T-cell (primary cell): ENCODE measurements around the gene PPM1G. TPM values are rescaled to one million over a fixed set of nuclear protein-coding genes. Genes with fewer than 3 reads are reported as not detected.

Experiments
- ATAC-seq, 4 experiments: fragments of 200-7000 bp in 3 of 4; fragments of 150-1000 bp in 1 of 4; cut with Tn5 transposase; replicated peaks in 1 of 4; 1 replicate in 3 of 4; 2 replicates in 1 of 4; pipeline ENCODE4 v1.10.0; 2021; ENCODE audit warnings: moderate library complexity in 3 of 4, mild to moderate bottlenecking in 2 of 4, moderate number of reproducible peaks in 1 of 4
- CTCF ChIA-PET, 2 donors: fragments of 300-600 bp; sonication (Branson Sonifier 250); formaldehyde crosslinking; loops; one replicate each; lab custom pipeline; 2022; ENCODE audit warnings: antibody characterized with exemption in 2 of 2; lab: Charles Lee
- POLR2A ChIA-PET, 2 donors: fragments of 300-600 bp; sonication (Branson Sonifier 250); formaldehyde crosslinking; loops; one replicate each; lab custom pipeline; 2022; ENCODE audit warnings: antibody characterized with exemption in 2 of 2; lab: Charles Lee
- DNase-seq, 35 experiments: peaks; one replicate each; pipeline versions ENCODE4 v3.0.0 to v3.0.0-alpha.2; 2013 to 2023
- H3K27ac ChIP-seq: one replicate; pipeline ENCODE4 v1.5.1; 2013; ENCODE audit warnings: low read length
- H3K27me3 ChIP-seq, 2 experiments: replicated peaks in 1 of 2; 1 replicate in 1 of 2; 2 replicates in 1 of 2; pipeline versions ENCODE4 v1.6.1 to v1.7.0; 2013; ENCODE audit warnings: low read length in 1 of 2, mixed read lengths in 1 of 2; ENCODE audit not compliant: control insufficient read depth in 2 of 2, insufficient read depth in 2 of 2; ENCODE audit errors: extremely low read depth in 1 of 2
- H3K36me3 ChIP-seq, 2 donors: 1 replicate in 1 of 2; 2 replicates in 1 of 2; pipeline versions ENCODE4 v1.6.1 to v1.7.0; 2013; ENCODE audit warnings: low read length in 1 of 2; ENCODE audit not compliant: control insufficient read depth in 2 of 2, insufficient read depth in 1 of 2; ENCODE audit errors: extremely low read depth in 1 of 2
- H3K4me1 ChIP-seq, 2 experiments: 1 replicate in 1 of 2; 2 replicates in 1 of 2; pipeline versions ENCODE4 v1.6.1 to v1.7.0; 2013; ENCODE audit warnings: low read length in 2 of 2, mixed read lengths in 1 of 2; ENCODE audit not compliant: insufficient read depth in 2 of 2, control insufficient read depth in 1 of 2; ENCODE audit errors: extremely low read depth in 1 of 2
- H3K4me3 ChIP-seq, 2 donors: 1 replicate in 1 of 2; 2 replicates in 1 of 2; pipeline versions ENCODE4 v1.5.1 to v1.7.0; 2013; ENCODE audit warnings: mild to moderate bottlenecking in 2 of 2, low read length in 1 of 2, moderate library complexity in 1 of 2; ENCODE audit not compliant: control insufficient read depth in 1 of 2; ENCODE audit errors: extremely low read depth in 1 of 2
- H3K9me3 ChIP-seq: 2 replicates; pipeline ENCODE4 v1.7.0; 2013
- H3K27ac Mint-ChIP-seq, 2 donors: one replicate each; pipeline ENCODE4 v1.8.0; 2020 to 2021; ENCODE audit warnings: mild to moderate bottlenecking in 2 of 2, mixed read lengths in 2 of 2
- H3K27me3 Mint-ChIP-seq, 2 donors: one replicate each; pipeline ENCODE4 v1.8.0; 2021 to 2022; ENCODE audit warnings: mixed read lengths in 2 of 2
- H3K36me3 Mint-ChIP-seq: one replicate; pipeline ENCODE4 v1.8.0; 2021; ENCODE audit warnings: mixed read lengths
- H3K4me1 Mint-ChIP-seq, 3 donors: one replicate each; pipeline ENCODE4 v1.8.0; 2020 to 2022; ENCODE audit warnings: mixed read lengths in 3 of 3, mild to moderate bottlenecking in 1 of 3
- H3K4me3 Mint-ChIP-seq, 3 donors: one replicate each; pipeline ENCODE4 v1.8.0; 2020 to 2022; ENCODE audit warnings: mild to moderate bottlenecking in 3 of 3, mixed read lengths in 3 of 3, moderate library complexity in 3 of 3
- H3K9me3 Mint-ChIP-seq, 3 donors: one replicate each; pipeline ENCODE4 v1.8.0; 2020 to 2022; ENCODE audit warnings: mixed read lengths in 3 of 3
- WGBS: methylation state at CpG from one replicate; pipeline ENCODE4 v1.1.5; 2013; ENCODE audit warnings: missing lambda C conversion rate; ENCODE audit not compliant: insufficient coverage; 5-methylcytosine and 5-hydroxymethylcytosine counted together
- total RNA-seq, 35 experiments: library from RNA in 6 of 35; stranded (reverse) in 6 of 35; fragments of 120-200 nt in 1 of 35; gene quantifications; one replicate each; pipeline versions ENCODE4 v1.2.1 to v1.2.4 and lab custom pipeline; 2013 to 2026

Gene PPM1G
- total RNA-seq (10 to 100 TPM; 40.9 to 65.9 (median 62.4) TPM), total RNA-seq (lab: John Stamatoyannopoulos, UW) (80.4 to 312 (median 103) reads per million in 29 experiments)
- total RNA-seq (2013): 54.4 TPM

- Mint-ChIP-seq H3K4me3 (peak within 1 kb of the TSS; percentile 84 to 89 (median 85)), H3K9me3 (peaks cover 0 to 3% (median 0%) of the 10 kb centered on the region in 3 donors), H3K27ac (peak within 1 kb of the TSS; percentile 90 to 97), H3K36me3 (peaks cover 6% of the 10 kb centered on the region), H3K27me3 (no peaks in the 10 kb centered on the region), H3K4me1 (peaks cover 37 to 39% (median 38%) of the 10 kb centered on the region in 3 donors)
- peak within 1 kb of the TSS; percentile 90 to 99 for H3K4me3 ChIP-seq
- no peaks in the 10 kb centered on the region for H3K27me3 ChIP-seq
- ChIA-PET CTCF (interaction anchor here in 1 of 2 donors (0.8 to 1.5 kb wide), 6 partner anchors 18 to 53 kb away, joined by 3 to 6 read pairs (median 4); partner anchors contain the start of genes GTF3C2 and ZNF513), POLR2A (interaction anchor here (0.6 to 1.1 kb wide), 6 partner anchors 9 to 29 kb away, joined by 3 to 9 read pairs (median 3); partner anchors contain the start of gene NRBP1 (in 1 of the 2))
- under 1% methylated on average over 77 of the region's 82 CpGs for WGBS
- peak within 1 kb of the TSS; percentile 76 for H3K27ac ChIP-seq
- no peaks in the 10 kb centered on the region for H3K36me3 ChIP-seq
- peaks cover 21 to 30% of the 10 kb centered on the region in 2 experiments for H3K4me1 ChIP-seq
- DNase-seq (peak; percentile 89 to 98 (median 94)), ATAC-seq (peak; percentile 98 to 99 (median 98))
- H3K9me3 ChIP-seq: no peaks in the 10 kb centered on the region
These were observed at the start of gene PPM1G for GRCh38 chr2:27409321-27410073. Gene PPM1G, minus strand, starts transcription at chr2:27409591. Its CDS starts 169 bp downstream, at chr2:27409422.

GRCh38 chr2:27453968-27454367 is 44.6 kb upstream of the PPM1G start:
- H3K9me3 ChIP-seq: no peaks in the 10 kb centered on the region
- H3K27ac ChIP-seq: no peak overlapping the region
- CTCF ChIA-PET: no interaction called here
- peaks cover 31% of the 10 kb centered on the region for H3K36me3 Mint-ChIP-seq
- no peak for ATAC-seq
- peaks cover 11 to 31% of the 10 kb centered on the region in 2 donors for H3K36me3 ChIP-seq
- H3K4me1 Mint-ChIP-seq: no peaks in the 10 kb centered on the region
- DNase-seq: no peak
- no peaks in the 10 kb centered on the region for H3K27me3 Mint-ChIP-seq
- no peaks in the 10 kb centered on the region for H3K27me3 ChIP-seq
- POLR2A ChIA-PET: no interaction called here
- H3K27ac Mint-ChIP-seq: no peak overlapping the region
- no peak overlapping the region for H3K4me3 ChIP-seq
- H3K4me3 Mint-ChIP-seq: no peak overlapping the region
- WGBS: 98% methylated on average over 5 of the region's 7 CpGs
- H3K9me3 Mint-ChIP-seq: no peaks in the 10 kb centered on the region
- no peaks in the 10 kb centered on the region for H3K4me1 ChIP-seq

GRCh38 chr2:27451095-27451494 is 41.7 kb upstream of the PPM1G start:
- H3K9me3 Mint-ChIP-seq: no peaks in the 10 kb centered on the region
- Histone ChIP-seq H3K9me3 (no peaks in the 10 kb centered on the region), H3K27me3 (no peaks in the 10 kb centered on the region), H3K36me3 (peaks cover 15 to 32% of the 10 kb centered on the region in 2 donors), H3K4me3 (no peak overlapping the region), H3K27ac (no peak overlapping the region), H3K4me1 (peaks cover 0 to under 1% of the 10 kb centered on the region in 2 experiments)
- H3K4me3 Mint-ChIP-seq: no peak overlapping the region
- peaks cover 0 to 3% (median under 1%) of the 10 kb centered on the region in 3 donors for H3K4me1 Mint-ChIP-seq
- POLR2A ChIA-PET: no interaction called here
- no peak overlapping the region for H3K27ac Mint-ChIP-seq
- 100% methylated on average over 1 of the region's 1 CpG for WGBS
- no peaks in the 10 kb centered on the region for H3K27me3 Mint-ChIP-seq
- no peak for ATAC-seq
- H3K36me3 Mint-ChIP-seq: peaks cover 38% of the 10 kb centered on the region
- CTCF ChIA-PET: no interaction called here
- DNase-seq: no peak

- peaks cover 27% of the 10 kb centered on the region for H3K36me3 Mint-ChIP-seq
- CTCF ChIA-PET: no interaction called here
- H3K4me3 ChIP-seq: no peak overlapping the region
These were observed 39.0 kb upstream of the PPM1G start for GRCh38 chr2:27448381-27448780.

GRCh38 chr2:27446057-27446456 is 36.7 kb upstream of the PPM1G start:
- POLR2A ChIA-PET: interaction anchor here in 1 of 2 donors (0.6 kb wide), 1 partner anchor 185 kb away, joined by 4 read pairs; no protein-coding TSS in a partner anchor
- no peak for ATAC-seq
- H3K4me1 ChIP-seq: peaks cover 3 to 4% of the 10 kb centered on the region in 2 experiments
- CTCF ChIA-PET: interaction anchor here (0.7 to 0.9 kb wide), 2 partner anchors 16 to 17 kb away, joined by 3 to 6 read pairs; no protein-coding TSS in a partner anchor
- Mint-ChIP-seq H3K4me1 (peaks cover 5 to 15% (median 9%) of the 10 kb centered on the region in 3 donors), H3K27ac (peak overlapping the region in 1 of 2 donors; percentile 61), H3K27me3 (no peaks in the 10 kb centered on the region), H3K9me3 (no peaks in the 10 kb centered on the region), H3K36me3 (peaks cover 35% of the 10 kb centered on the region), H3K4me3 (no peak overlapping the region)
- peaks cover 15 to 30% of the 10 kb centered on the region in 2 donors for H3K36me3 ChIP-seq
- DNase-seq: no peak
- no peaks in the 10 kb centered on the region for H3K9me3 ChIP-seq
- no peaks in the 10 kb centered on the region for H3K27me3 ChIP-seq
- no peak overlapping the region for H3K27ac ChIP-seq
- H3K4me3 ChIP-seq: no peak overlapping the region
- no CpG with 5 or more reads among the region's 3 CpGs for WGBS

More at GRCh38 chr2:27448381-27448780, 39.0 kb upstream of the PPM1G start:
- Mint-ChIP-seq H3K27ac (no peak overlapping the region), H3K4me3 (no peak overlapping the region), H3K27me3 (no peaks in the 10 kb centered on the region), H3K4me1 (peaks cover 5 to 7% (median 5%) of the 10 kb centered on the region in 3 donors), H3K9me3 (no peaks in the 10 kb centered on the region)
- Histone ChIP-seq H3K9me3 (no peaks in the 10 kb centered on the region), H3K4me1 (peaks cover 0 to 3% of the 10 kb centered on the region in 2 experiments), H3K36me3 (peaks cover 13 to 20% of the 10 kb centered on the region in 2 donors), H3K27me3 (no peaks in the 10 kb centered on the region), H3K27ac (no peak overlapping the region)
- POLR2A ChIA-PET: interaction anchor here in 1 of 2 donors (1.1 kb wide), 1 partner anchor 57 kb away, joined by 3 read pairs; no protein-coding TSS in a partner anchor
- no peak for ATAC-seq
- 100% methylated on average over 2 of the region's 3 CpGs for WGBS
- DNase-seq: no peak

- Mint-ChIP-seq H3K9me3 (no peaks in the 10 kb centered on the region), H3K27ac (peak overlapping the region; percentile 31 to 61), H3K4me3 (no peak overlapping the region), H3K36me3 (peaks cover 37% of the 10 kb centered on the region), H3K4me1 (peaks cover 5 to 15% (median 9%) of the 10 kb centered on the region in 3 donors), H3K27me3 (no peaks in the 10 kb centered on the region)
- ATAC-seq: no peak
- ChIA-PET POLR2A (no interaction called here), CTCF (interaction anchor here (0.7 to 0.9 kb wide), 2 partner anchors 15 to 16 kb away, joined by 3 to 6 read pairs; no protein-coding TSS in a partner anchor)
- WGBS: 88% methylated on average over 3 of the region's 8 CpGs
- no peak overlapping the region for H3K4me3 ChIP-seq
- H3K9me3 ChIP-seq: no peaks in the 10 kb centered on the region
- no peaks in the 10 kb centered on the region for H3K27me3 ChIP-seq
- DNase-seq: no peak
- H3K27ac ChIP-seq: no peak overlapping the region
- peaks cover 18 to 34% of the 10 kb centered on the region in 2 donors for H3K36me3 ChIP-seq
- H3K4me1 ChIP-seq: peaks cover 3 to 4% of the 10 kb centered on the region in 2 experiments
These were observed 36.2 kb upstream of the PPM1G start for GRCh38 chr2:27445615-27446014.
